ENCODE results near the gene ZNF775.

The ZNF775 gene

GRCh38 chr7:150356265-150356897 is 22.7 kb upstream of the ZNF775 start:
- no peak for TF ChIP-seq NFIC (IDR thresholded peaks at IDR 0.05)
- TF ChIP-seq RAD21 (IDR thresholded peaks at IDR 0.05; ENCODE audit: low read depth) = peak; percentile 53

- TF ChIP-seq EGR1 (IDR thresholded peaks at IDR 0.05) = no peak
- no peak for TF ChIP-seq NFIC (IDR thresholded peaks at IDR 0.05)
- TF ChIP-seq, protein P1, sequence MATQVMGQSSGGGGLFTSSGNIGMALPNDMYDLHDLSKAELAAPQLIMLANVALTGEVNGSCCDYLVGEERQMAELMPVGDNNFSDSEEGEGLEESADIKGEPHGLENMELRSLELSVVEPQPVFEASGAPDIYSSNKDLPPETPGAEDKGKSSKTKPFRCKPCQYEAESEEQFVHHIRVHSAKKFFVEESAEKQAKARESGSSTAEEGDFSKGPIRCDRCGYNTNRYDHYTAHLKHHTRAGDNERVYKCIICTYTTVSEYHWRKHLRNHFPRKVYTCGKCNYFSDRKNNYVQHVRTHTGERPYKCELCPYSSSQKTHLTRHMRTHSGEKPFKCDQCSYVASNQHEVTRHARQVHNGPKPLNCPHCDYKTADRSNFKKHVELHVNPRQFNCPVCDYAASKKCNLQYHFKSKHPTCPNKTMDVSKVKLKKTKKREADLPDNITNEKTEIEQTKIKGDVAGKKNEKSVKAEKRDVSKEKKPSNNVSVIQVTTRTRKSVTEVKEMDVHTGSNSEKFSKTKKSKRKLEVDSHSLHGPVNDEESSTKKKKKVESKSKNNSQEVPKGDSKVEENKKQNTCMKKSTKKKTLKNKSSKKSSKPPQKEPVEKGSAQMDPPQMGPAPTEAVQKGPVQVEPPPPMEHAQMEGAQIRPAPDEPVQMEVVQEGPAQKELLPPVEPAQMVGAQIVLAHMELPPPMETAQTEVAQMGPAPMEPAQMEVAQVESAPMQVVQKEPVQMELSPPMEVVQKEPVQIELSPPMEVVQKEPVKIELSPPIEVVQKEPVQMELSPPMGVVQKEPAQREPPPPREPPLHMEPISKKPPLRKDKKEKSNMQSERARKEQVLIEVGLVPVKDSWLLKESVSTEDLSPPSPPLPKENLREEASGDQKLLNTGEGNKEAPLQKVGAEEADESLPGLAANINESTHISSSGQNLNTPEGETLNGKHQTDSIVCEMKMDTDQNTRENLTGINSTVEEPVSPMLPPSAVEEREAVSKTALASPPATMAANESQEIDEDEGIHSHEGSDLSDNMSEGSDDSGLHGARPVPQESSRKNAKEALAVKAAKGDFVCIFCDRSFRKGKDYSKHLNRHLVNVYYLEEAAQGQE (IDR thresholded peaks at IDR 0.05; ENCODE audit: low read depth) = no peak
- no peak for TF ChIP-seq TAF1 (IDR thresholded peaks at IDR 0.05; ENCODE audit: low read depth)
- TF ChIP-seq CREB1 (IDR thresholded peaks at IDR 0.05; ENCODE audit: low read depth) = no peak
- TF ChIP-seq FOXM1 (IDR thresholded peaks at IDR 0.05; ENCODE audit: borderline replicate concordance, low read depth) = no peak
- TF ChIP-seq EP300 (IDR thresholded peaks at IDR 0.05; ENCODE audit: borderline replicate concordance) = no peak
- TF ChIP-seq TCF12 (IDR thresholded peaks at IDR 0.05; ENCODE audit: low read depth) = no peak
- TF ChIP-seq TEAD4 (IDR thresholded peaks at IDR 0.05) = no peak
- TF ChIP-seq, protein P2, sequence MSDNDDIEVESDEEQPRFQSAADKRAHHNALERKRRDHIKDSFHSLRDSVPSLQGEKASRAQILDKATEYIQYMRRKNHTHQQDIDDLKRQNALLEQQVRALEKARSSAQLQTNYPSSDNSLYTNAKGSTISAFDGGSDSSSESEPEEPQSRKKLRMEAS (IDR thresholded peaks at IDR 0.05) = no peak
- no peak for TF ChIP-seq CEBPB (IDR thresholded peaks at IDR 0.05)
- TF ChIP-seq USF1 (IDR thresholded peaks at IDR 0.05) = no peak
Measured at GRCh38 chr7:150357270-150357669, 21.9 kb upstream of the ZNF775 start.

DNA sequence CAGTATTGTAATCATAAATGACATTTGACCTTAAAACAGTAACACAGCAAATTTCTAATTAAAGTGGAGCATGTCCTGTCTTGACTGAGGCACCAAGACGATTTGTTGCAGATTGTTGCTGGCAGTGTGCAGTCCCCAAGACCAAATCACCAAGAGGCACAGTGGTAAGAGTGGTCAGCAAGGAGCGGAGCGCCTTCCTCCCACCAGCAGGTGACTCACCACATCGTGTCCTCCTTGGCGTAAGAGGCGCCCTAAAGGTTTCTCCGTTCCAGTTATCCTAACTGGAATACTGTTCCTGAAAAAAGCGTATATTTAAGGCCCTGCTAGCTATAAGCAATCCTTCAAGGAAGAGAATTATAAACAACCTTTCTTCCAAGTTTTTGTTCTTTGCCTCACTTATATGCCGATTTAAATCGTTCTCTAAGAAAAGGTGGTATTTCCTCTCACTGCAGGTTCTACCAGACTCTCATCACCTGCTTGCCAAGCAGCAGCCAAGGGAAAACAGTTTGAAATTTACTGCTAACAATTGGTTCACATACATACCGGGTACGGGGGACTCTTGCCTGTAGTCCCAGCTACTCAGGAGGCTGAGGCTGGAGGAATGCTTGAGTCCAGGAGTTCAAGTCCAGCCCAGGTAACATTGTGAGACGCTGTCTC is 21.2 kb upstream of the ZNF775 start:
- TF ChIP-seq, protein P2 (IDR thresholded peaks at IDR 0.05) = no peak
- TF ChIP-seq CEBPB (IDR thresholded peaks at IDR 0.05) (no peak), CREB1 (IDR thresholded peaks at IDR 0.05; ENCODE audit: low read depth) (no peak), TCF12 (IDR thresholded peaks at IDR 0.05; ENCODE audit: low read depth) (no peak), ZBTB7A (IDR thresholded peaks at IDR 0.05; ENCODE audit: low read depth) (no peak), EP300 (IDR thresholded peaks at IDR 0.05; ENCODE audit: borderline replicate concordance) (no peak), TEAD4 (IDR thresholded peaks at IDR 0.05) (no peak), TAF1 (IDR thresholded peaks at IDR 0.05; ENCODE audit: low read depth) (no peak), EGR1 (IDR thresholded peaks at IDR 0.05) (no peak), NFIC (IDR thresholded peaks at IDR 0.05) (no peak), RAD21 (IDR thresholded peaks at IDR 0.05; ENCODE audit: low read depth) (no peak), USF1 (IDR thresholded peaks at IDR 0.05) (no peak), FOXM1 (IDR thresholded peaks at IDR 0.05; ENCODE audit: borderline replicate concordance, low read depth) (no peak)
- TF ChIP-seq, protein P1 (IDR thresholded peaks at IDR 0.05; ENCODE audit: low read depth) = no peak

DNA sequence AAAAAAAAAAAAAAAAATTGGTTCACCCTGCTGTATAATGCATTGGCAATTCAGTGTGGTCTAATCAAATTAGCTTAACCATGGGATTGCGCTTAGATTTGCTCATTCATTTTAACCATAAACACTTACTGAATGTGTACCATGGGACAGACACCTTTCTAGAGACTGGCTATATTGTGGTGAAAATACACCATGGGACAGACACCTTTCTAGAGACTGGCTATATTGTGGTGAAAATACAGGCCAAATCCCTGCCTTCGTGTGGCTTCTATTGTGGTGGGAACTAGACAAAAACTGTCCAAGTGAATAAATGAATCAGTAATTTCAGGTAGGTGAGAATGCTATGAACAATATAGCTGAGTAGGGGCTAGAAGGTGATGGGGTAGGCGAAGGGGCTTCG is 20.7 kb upstream of the ZNF775 start:
- TF ChIP-seq, protein P2 (IDR thresholded peaks at IDR 0.05) = no peak
- TF ChIP-seq ZBTB7A (IDR thresholded peaks at IDR 0.05; ENCODE audit: low read depth) (no peak), USF1 (IDR thresholded peaks at IDR 0.05) (no peak), FOXM1 (IDR thresholded peaks at IDR 0.05; ENCODE audit: borderline replicate concordance, low read depth) (no peak), NFIC (IDR thresholded peaks at IDR 0.05) (no peak), EGR1 (IDR thresholded peaks at IDR 0.05) (no peak)

DNA sequence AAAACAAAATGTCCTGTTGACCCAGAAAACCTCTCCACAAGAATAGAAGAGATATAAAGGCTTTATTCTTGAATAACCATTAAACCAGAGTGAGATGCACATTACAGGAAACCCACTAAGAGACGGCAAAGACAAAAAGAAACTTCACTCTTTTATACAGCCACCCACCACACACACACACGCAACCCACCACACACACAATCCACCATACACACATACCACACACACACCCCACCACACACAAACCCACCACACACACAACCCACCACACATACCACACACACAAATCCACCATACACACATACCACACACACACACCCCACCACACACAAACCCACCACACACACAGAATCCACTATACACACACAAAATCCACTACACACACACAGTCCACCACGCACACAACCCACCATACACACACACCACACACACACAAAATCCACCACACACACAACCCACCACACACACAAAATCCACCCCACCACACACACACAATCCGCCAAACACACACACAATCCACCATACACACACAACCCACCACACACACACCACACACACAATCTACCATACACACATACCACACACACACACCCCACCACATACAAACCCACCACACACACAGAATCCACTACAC is 20.0 kb upstream of the ZNF775 start:
- TF ChIP-seq FOXM1 (IDR thresholded peaks at IDR 0.05; ENCODE audit: borderline replicate concordance, low read depth) (no peak), ZBTB7A (IDR thresholded peaks at IDR 0.05; ENCODE audit: low read depth) (no peak), TCF12 (IDR thresholded peaks at IDR 0.05; ENCODE audit: low read depth) (no peak), CREB1 (IDR thresholded peaks at IDR 0.05; ENCODE audit: low read depth) (no peak), RAD21 (IDR thresholded peaks at IDR 0.05; ENCODE audit: low read depth) (no peak), YY1 (IDR thresholded peaks at IDR 0.05; ENCODE audit: low read depth) (no peak), EP300 (IDR thresholded peaks at IDR 0.05; ENCODE audit: borderline replicate concordance) (no peak), CEBPB (IDR thresholded peaks at IDR 0.05) (no peak), USF1 (IDR thresholded peaks at IDR 0.05) (no peak), NFIC (IDR thresholded peaks at IDR 0.05) (no peak)
- TF ChIP-seq, protein P2 (IDR thresholded peaks at IDR 0.05) = no peak

Data from Ishikawa (cell line).